GM13976 (cell line): Measurements from ENCODE around the gene FIBCD1.

Source experiments
- DNase-seq: peaks from one replicate; pipeline ENCODE4 v3.0.0; 2012; ENCODE audit warnings: low spot score
- CTCF ChIP-seq: IDR thresholded peaks from 2 replicates; pipeline ENCODE4 v1.5.1; 2012; ENCODE audit warnings: borderline replicate concordance, mild to moderate bottlenecking; ENCODE audit not compliant: insufficient read depth; ENCODE audit errors: extremely low read depth, missing control alignments, control extremely low read depth
- in situ Hi-C: fragments of 300-500 bp; cut with MboI; formaldehyde crosslinking; loops from one replicate; pipeline ENCODE4 v1.12.0; 2022; ENCODE audit warnings: low sequenced_read_pairs, mixed read lengths, inconsistent platforms; ENCODE audit not compliant: unreplicated experiment

FIBCD1 gene

GRCh38 chr9:130866474-130866965 lies 72.5 kb downstream of the FIBCD1 start:
- in situ Hi-C loops, result loop anchor here (5.0 to 10.0 kb wide), 2 partner anchors 92 to 159 kb away; no protein-coding TSS in a partner anchor
- DNase-seq, result peak; percentile 54
- TF ChIP-seq CTCF, result peak; percentile 61

- no peak for DNase-seq
- in situ Hi-C loops, result loop anchor here (5.0 to 10.0 kb wide), 2 partner anchors 91 to 159 kb away; no protein-coding TSS in a partner anchor
- TF ChIP-seq CTCF, result no peak
Observed at GRCh38 chr9:130865921-130866320, 73.1 kb downstream of the FIBCD1 start.

- no peak for TF ChIP-seq CTCF
- no peak for DNase-seq
- in situ Hi-C loops, result loop anchor here (10.0 kb wide), 1 partner anchor 90 kb away; no protein-coding TSS in a partner anchor
Observed at GRCh38 chr9:130864541-130864940, 74.5 kb downstream of the FIBCD1 start.

- DNase-seq, result no peak
- in situ Hi-C loops, result loop anchor here (10.0 kb wide), 1 partner anchor 88 kb away; no protein-coding TSS in a partner anchor
- TF ChIP-seq CTCF, result no peak
Observed at GRCh38 chr9:130862747-130863146, 76.3 kb downstream of the FIBCD1 start.

- DNase-seq, result no peak
- no peak for TF ChIP-seq CTCF
- in situ Hi-C loops, result loop anchor here (10.0 kb wide), 1 partner anchor 87 kb away; no protein-coding TSS in a partner anchor
Observed at GRCh38 chr9:130862217-130862616, 76.8 kb downstream of the FIBCD1 start.

GRCh38 chr9:130861372-130862180 lies 77.5 kb downstream of the FIBCD1 start:
- in situ Hi-C loops, result loop anchor here (10.0 kb wide), 1 partner anchor 87 kb away; no protein-coding TSS in a partner anchor
- TF ChIP-seq CTCF, result no peak
- no peak for DNase-seq
